ENCODE data around the gene FMO2. TPM values are rescaled to one million over a fixed set of nuclear protein-coding genes. Genes with fewer than 3 reads are reported as not detected.

The FMO2 gene
- total RNA-seq, 6 experiments from 2014 or later = not detected

DNA sequence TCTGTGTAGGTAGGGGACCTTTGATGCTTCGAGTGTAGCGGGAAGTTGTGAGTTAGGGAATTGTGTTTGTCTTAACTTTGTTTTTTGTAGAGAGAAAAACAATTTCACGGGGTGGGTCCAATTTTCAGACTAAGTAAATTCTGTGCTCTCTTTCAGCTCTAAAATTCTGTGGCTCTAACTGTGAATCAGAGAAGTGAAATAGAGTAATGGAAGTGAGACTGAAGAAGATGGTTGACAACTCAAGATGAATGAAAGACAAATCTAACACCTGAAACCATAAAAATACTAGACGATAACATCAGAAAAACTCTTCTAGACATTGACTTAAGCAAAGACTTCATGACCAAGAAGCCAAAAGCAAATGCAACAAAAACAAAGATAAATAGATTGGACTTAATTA is 58.8 kb downstream of the FMO2 start:
- Mint-ChIP-seq H3K36me3 (ENCODE audit: low read depth) (no peaks in the 10 kb centered on the region), H3K27me3 (ENCODE audit: insufficient read depth) (peaks cover 10% of the 10 kb centered on the region), H3K9me3 (peaks cover 13% of the 10 kb centered on the region), H3K27ac (no peak overlapping the region), H3K4me1 (ENCODE audit: low read depth) (no peaks in the 10 kb centered on the region), H3K4me3 (no peak overlapping the region)
- no peak for TF ChIP-seq CTCF (IDR thresholded peaks at IDR 0.05)
- no peak for DNase-seq

DNA sequence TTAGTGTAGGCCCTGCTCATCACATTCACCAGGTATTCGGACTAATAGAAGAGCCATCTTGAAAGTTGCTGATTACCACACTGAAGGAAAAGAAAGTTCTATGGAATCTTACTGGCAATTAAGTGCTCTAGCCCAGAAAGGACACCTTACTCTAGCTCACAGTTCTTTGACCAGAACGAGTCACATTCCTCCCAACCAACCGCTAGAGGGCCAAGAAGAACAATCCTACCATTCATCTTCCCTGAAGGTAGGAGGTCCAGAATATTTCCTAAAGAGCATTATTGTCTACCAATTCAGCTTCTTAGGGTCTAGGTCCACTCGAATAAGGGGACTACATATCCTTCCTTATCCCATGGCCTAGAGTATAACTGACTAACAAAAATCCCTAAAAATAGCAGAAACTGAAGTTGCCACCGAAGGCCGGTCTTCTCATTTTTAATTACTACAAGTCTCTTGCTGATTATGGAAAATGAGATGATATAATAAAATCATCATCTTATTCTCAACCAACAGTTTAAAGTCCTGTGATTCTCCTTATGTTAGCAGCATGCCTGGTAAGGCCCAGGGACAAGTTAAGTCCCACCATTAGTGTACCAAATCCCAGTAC is 60.5 kb downstream of the FMO2 start:
- peak; percentile 82 for TF ChIP-seq CTCF (IDR thresholded peaks at IDR 0.05)
- H3K4me3 Mint-ChIP-seq = no peak overlapping the region
- DNase-seq = peak; percentile 35
- H3K36me3 Mint-ChIP-seq (ENCODE audit: low read depth) = no peaks in the 10 kb centered on the region
- peaks cover under 1% of the 10 kb centered on the region; the same call in 1 of the 2 replicates for H3K9me3 Mint-ChIP-seq
- H3K27ac Mint-ChIP-seq = no peak overlapping the region
- peaks cover 6% of the 10 kb centered on the region for H3K27me3 Mint-ChIP-seq (ENCODE audit: insufficient read depth)
- H3K4me1 Mint-ChIP-seq (ENCODE audit: low read depth) = no peaks in the 10 kb centered on the region

DNA sequence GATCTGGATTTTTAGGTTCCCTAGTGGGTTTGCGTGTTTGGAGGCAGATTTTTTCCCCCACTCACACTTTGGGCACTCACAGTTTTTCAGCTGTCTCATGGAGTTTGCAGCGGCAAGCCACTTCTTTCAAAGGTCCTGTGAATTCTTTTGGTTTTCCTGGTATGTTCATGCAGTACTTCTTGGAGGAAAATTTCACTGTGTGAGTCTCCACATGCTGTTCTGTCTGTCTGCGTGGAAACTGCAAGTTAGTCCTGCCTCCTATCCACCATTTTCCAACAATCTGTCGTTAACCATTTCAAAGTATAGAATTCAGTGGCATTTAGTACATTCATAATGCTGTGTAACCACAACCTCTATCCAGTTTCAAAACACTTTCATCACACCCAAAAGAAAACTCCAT is 62.4 kb downstream of the FMO2 start:
- H3K36me3 Mint-ChIP-seq (ENCODE audit: low read depth) = no peaks in the 10 kb centered on the region
- no peaks in the 10 kb centered on the region for H3K4me1 Mint-ChIP-seq (ENCODE audit: low read depth)
- H3K9me3 Mint-ChIP-seq = no peaks in the 10 kb centered on the region
- no peak for TF ChIP-seq CTCF (IDR thresholded peaks at IDR 0.05)
- H3K4me3 Mint-ChIP-seq = no peak overlapping the region
- H3K27ac Mint-ChIP-seq = no peak overlapping the region
- no peak for DNase-seq
- peaks cover 7% of the 10 kb centered on the region for H3K27me3 Mint-ChIP-seq (ENCODE audit: insufficient read depth)

DNA sequence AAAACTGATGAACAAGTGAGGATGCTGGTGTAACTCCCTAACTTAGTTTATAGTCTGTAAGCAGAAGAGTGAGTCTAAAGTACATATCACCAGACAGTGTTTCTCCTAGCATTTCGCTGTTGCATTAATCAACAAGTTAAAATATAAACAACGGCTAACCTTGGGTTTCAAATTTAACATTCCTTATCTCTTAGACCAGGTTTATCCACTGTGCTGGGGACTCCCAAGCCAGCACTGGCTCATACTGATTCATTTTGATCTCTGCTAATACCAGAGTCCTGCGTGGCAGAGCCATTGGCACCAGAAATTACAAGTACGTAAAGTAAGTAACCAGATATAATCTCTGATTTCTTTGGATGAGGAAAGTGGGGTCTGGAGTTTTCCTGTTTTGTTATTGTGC is 63.2 kb downstream of the FMO2 start, which contains the start of gene FMO1:
Gene FMO1, plus strand, starts transcription at position 193 of the 400 bp plus-strand sequence. CDS start 9,594 bp downstream, outside the sequence.
- no peak for TF ChIP-seq CTCF (IDR thresholded peaks at IDR 0.05)
- DNase-seq = no peak
- peaks cover 7% of the 10 kb centered on the region for H3K27me3 Mint-ChIP-seq (ENCODE audit: insufficient read depth)
- no peaks in the 10 kb centered on the region for H3K9me3 Mint-ChIP-seq
- no peak within 1 kb of the TSS for H3K4me3 Mint-ChIP-seq
- H3K4me1 Mint-ChIP-seq (ENCODE audit: low read depth) = no peaks in the 10 kb centered on the region
- no peaks in the 10 kb centered on the region for H3K36me3 Mint-ChIP-seq (ENCODE audit: low read depth)
- no peak within 1 kb of the TSS for H3K27ac Mint-ChIP-seq

DNA sequence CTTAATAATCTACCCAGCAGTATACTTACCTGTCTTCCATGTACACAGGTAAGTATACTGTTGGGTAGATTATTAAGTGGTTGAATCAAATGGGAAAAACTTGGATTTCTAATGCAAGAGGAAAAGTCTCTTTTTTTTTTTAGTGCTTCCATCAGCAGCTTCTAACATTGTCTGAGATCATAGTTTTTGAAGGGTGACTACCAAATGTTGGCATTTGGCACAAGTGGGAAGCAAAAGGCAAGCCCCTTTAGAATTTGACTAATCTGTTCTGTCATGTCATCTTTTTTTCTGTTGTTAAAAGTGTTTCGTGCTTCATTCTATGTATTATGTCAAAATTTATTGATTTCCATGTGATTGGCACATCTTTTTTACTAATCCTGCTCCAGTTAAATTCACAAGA is 63.7 kb downstream of the FMO2 start:
- H3K36me3 Mint-ChIP-seq (ENCODE audit: low read depth) = no peaks in the 10 kb centered on the region
- peaks cover 7% of the 10 kb centered on the region for H3K27me3 Mint-ChIP-seq (ENCODE audit: insufficient read depth)
- H3K9me3 Mint-ChIP-seq = no peaks in the 10 kb centered on the region
- no peak for DNase-seq
- no peak overlapping the region for H3K27ac Mint-ChIP-seq
- H3K4me1 Mint-ChIP-seq (ENCODE audit: low read depth) = no peaks in the 10 kb centered on the region
- no peak overlapping the region for H3K4me3 Mint-ChIP-seq
- TF ChIP-seq CTCF (IDR thresholded peaks at IDR 0.05) = no peak
